GM12873 (cell line): ENCODE results near the gene MYBPC2.

Experiments used
- CTCF ChIP-seq: IDR thresholded peaks from 2 replicates; pipeline ENCODE4 v1.5.1; 2012; ENCODE audit warnings: low read depth, mild to moderate bottlenecking, moderate library complexity, low read length, control low read depth; ENCODE audit not compliant: insufficient read depth; ENCODE audit errors: missing control alignments

Gene MYBPC2

GRCh38 chr19:50392759-50393158 lies 39.9 kb upstream of the MYBPC2 start:
- TF ChIP-seq CTCF: no peak

DNA sequence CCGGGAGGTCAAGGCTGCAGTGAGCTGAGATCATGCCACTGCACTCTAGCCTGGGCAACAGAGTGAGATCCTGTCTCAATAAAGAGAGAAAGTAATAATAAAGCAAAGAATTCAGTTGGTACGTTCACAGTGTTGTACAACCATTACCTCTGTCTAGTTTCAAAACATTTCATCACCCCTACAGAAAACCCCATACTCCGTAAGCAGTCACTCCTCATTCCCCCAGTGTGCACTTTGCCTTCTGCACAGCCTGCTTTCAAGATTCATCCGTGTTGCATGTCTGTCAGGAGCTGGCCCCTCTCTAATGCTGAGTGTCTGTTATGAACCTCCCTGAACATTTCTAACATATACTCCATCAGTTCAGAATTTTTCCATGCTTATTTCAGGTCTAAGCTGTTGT lies 39.1 kb upstream of the MYBPC2 start:
- no peak for TF ChIP-seq CTCF

DNA sequence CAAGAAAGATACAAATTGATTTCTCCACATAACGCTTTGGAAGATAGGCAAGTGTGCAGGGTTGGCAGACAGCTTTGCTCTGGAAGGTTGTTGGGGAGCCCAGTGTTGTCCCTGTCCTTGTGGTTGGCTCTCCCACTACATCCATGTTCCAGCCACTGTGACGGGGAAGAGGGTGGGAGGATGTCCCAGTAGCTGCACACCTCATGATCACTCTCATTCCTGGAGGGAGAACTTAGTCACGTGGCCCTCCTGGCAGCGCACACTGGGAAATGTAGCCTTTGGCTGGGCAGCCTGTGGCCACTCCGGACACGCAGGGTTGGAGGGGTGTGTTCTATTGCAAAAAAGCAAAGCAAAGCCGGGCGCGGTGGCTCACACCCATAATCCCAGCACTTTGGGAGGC lies 38.7 kb upstream of the MYBPC2 start:
- no peak for TF ChIP-seq CTCF

- no peak for TF ChIP-seq CTCF
These were observed 33.9 kb upstream of the MYBPC2 start for GRCh38 chr19:50398675-50399367.

- no peak for TF ChIP-seq CTCF
These were observed 33.3 kb upstream of the MYBPC2 start for GRCh38 chr19:50399368-50399745.

DNA sequence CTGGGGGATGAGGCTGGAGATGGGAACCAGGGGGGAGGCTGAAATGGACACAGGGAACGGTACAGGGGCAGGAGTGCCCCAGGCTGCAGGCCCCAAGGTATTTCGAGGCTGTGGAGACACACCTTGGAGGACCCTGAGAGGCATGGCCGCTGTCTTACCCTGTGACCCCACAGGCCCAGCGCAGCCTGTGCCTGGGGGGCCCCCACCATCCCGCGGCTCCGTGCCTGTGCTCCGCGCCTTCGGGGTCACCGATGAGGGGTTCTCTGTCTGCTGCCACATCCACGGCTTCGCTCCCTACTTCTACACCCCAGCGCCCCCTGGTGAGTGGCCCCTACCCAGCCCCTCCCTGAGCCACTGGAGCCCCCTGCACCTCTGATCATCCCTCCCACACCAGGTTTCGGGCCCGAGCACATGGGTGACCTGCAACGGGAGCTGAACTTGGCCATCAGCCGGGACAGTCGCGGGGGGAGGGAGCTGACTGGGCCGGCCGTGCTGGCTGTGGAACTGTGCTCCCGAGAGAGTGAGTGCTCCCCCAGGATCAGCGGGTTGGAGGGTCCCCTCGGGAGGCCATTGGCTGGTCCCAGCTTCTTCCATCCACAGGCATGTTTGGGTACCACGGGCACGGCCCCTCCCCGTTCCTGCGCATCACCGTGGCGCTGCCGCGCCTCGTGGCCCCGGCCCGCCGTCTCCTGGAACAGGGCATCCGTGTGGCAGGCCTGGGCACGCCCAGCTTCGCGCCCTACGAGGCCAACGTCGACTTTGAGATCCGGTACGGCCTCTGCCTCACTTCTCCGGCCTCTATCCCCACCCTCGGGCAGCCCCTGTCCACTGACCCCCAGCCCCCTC lies 30.9 kb upstream of the MYBPC2 start:
- TF ChIP-seq CTCF: peak; percentile 5

DNA sequence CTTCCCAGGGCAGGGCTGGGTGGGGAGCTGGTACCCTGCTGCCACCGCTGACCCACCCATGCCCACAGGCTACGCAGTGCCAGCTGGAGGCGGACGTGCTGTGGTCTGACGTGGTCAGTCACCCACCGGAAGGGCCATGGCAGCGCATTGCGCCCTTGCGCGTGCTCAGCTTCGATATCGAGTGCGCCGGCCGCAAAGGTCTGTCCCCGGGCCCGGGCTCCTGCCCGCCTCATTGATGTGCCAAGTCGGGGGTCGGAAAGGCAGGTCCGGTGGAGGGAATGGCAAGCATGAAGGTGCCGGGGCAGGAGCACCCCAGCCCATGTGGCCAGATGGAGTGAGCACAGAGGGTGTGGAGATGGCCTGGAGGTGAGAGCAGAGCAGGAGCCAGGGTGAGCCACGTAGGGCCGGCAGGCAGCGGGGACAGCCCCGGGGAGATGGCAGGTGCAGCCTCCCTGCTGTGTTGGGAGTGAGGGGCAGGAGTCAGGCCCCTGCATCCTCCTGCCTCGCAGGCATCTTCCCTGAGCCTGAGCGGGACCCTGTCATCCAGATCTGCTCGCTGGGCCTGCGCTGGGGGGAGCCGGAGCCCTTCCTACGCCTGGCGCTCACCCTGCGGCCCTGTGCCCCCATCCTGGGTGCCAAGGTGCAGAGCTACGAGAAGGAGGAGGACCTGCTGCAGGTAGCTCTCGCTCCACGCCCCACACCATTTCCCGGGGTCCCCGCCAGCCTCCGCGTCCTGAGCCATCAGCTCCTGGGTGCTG lies 30.0 kb upstream of the MYBPC2 start:
- TF ChIP-seq CTCF: no peak
